SK-N-MC (cell line): ENCODE results near the gene SLC39A9.

Experiments used
- DNase-seq: peaks from one replicate; pipeline ENCODE4 v3.0.0-alpha.2; 2011; ENCODE audit warnings: low read depth, low spot score
- H3K27ac ChIP-seq: fragments of 200-600 bp; sonication (generic); 2 replicates; pipeline ENCODE4 v1.5.1; 2016; ENCODE audit warnings: mixed run types
- H3K36me3 ChIP-seq: fragments of 200-600 bp; sonication (generic); 2 replicates; pipeline ENCODE4 v1.6.1; 2017; ENCODE audit warnings: antibody characterized with exemption, low read length, mixed read lengths; ENCODE audit not compliant: insufficient read depth
- H3K4me3 ChIP-seq: fragments of 200-600 bp; sonication (generic); 2 replicates; pipeline ENCODE4 v1.5.1; 2016
- H3K9ac ChIP-seq: fragments of 200-600 bp; sonication (generic); 2 replicates; pipeline ENCODE4 v1.8.0; 2017; ENCODE audit warnings: mixed run types, mixed read lengths; ENCODE audit not compliant: insufficient read length
- H3K9me3 ChIP-seq: fragments of 200-600 bp; sonication (generic); 2 replicates; pipeline ENCODE4 v1.6.1; 2017; ENCODE audit warnings: low read depth, mild to moderate bottlenecking, antibody characterized with exemption, low read length, moderate library complexity, mixed read lengths
- EZH2 ChIP-seq: fragments of 200-600 bp; sonication (generic); IDR thresholded peaks from one replicate; pipeline ENCODE4 v1.6.1; 2017; ENCODE audit warnings: antibody characterized with exemption
- FOXP2 ChIP-seq: optimal IDR thresholded peaks from 2 replicates; pipeline ENCODE3; 2011; ENCODE audit warnings: mild to moderate bottlenecking, moderate library complexity; ENCODE audit not compliant: insufficient read depth; ENCODE audit errors: extremely low read length, control extremely low read depth
- POLR2AphosphoS5 ChIP-seq: IDR thresholded peaks from 2 replicates; pipeline ENCODE4 v1.6.1; 2012; ENCODE audit warnings: mild to moderate bottlenecking, low read depth, low read length, borderline replicate concordance

The SLC39A9 gene

DNA sequence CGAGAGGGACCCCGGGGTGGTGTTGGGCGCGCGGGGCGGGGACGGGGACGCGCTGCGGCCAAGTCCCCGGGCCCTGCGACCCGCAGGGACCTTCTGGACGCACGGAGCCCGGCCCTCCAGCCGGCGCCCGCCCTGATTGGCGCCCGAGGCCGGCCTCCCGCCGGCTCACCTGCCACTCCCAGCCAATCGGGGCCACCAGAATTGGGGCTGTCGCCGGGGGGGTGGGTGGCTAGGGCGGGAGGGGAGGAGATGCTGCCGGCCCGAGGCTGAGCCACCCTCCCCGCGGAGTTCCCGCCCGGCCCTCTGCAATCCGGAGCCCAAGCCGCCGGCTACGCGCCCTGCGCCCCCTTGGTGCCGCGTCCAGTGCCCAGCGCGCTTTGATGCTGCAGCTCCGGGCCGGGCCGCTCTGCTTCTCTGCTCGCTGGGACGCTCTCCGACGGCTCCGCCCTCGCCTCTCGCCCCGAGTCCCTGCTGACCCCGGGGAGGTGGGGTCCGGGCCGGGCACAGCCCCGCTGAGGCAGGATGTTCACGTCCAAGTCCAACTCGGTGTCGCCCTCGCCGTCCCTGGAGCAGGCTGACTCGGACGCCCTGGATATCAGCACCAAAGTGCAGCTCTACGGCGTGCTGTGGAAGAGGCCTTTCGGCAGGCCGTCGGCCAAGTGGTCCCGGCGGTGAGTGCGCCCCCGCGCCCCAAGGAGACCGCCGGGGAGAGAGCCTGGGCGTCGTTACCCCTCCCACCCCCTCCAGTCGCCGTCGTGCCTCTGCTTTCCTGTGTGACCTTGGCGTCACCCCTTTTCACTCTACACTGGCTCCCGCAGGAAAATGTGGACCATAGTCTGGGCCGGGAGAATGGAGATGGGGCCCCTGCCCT, 86.2 kb downstream of the SLC39A9 start, which contains the start of gene PLEKHD1:
PLEKHD1 (plus strand) TSS at position 285 of the 871 bp plus-strand sequence; CDS start at position 523, 238 bp downstream.
- H3K4me3 ChIP-seq: no peak within 1 kb of the TSS
- H3K36me3 ChIP-seq: no peaks in the 10 kb centered on the region

DNA sequence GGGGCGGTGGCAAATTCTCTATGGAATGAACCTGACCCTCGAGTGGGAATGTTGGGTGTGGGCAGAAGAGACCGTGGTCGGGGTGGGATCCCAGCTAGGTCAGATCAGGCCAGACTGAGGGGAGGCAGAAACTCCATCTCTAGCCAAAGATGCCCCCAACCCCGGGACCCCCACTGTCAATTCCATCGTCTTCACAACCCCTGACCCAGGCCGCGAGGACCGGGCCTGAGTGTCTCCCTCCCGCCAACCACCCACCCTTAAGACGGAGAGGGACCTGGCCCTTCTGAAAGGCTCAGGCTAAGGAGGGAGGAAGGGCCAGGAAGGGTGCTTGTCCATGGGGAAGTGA, 86.8 kb downstream of the SLC39A9 start:
- Histone ChIP-seq H3K27ac (no peak overlapping the region), H3K9ac (no peak overlapping the region), H3K9me3 (no peaks in the 10 kb centered on the region), H3K4me3 (no peak overlapping the region), H3K36me3 (no peaks in the 10 kb centered on the region)
- DNase-seq: no peak
- TF ChIP-seq EZH2: no peak

More for the DNA sequence above, 86.2 kb downstream of the SLC39A9 start, which contains the start of gene PLEKHD1:
- no peak for TF ChIP-seq POLR2AphosphoS5
- no peak for TF ChIP-seq EZH2
- no peak for TF ChIP-seq FOXP2
- Histone ChIP-seq H3K9me3 (no peaks in the 10 kb centered on the region), H3K9ac (no peak within 1 kb of the TSS), H3K27ac (no peak within 1 kb of the TSS)
- no peak for DNase-seq

DNA sequence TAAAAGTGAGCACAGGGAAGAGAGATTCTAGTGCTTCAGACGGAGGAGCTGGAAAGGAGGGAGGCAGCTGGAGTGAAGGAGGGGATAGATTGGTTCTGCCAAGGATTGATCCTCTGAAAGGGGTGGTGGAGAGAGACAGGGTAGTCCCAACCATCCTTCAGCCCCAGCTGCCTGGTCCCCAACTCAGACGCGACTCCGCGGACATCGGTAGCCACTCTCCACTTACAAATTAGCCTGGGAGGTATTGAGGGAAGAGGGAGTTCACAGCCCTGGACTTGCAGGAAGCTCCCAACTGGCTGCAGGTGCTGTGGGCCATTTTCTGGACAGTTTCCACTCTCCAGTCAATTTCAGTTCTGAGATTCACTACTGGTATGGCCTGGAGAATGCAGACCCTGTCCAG, 87.2 kb downstream of the SLC39A9 start:
- no peak for TF ChIP-seq FOXP2
- no peak for TF ChIP-seq POLR2AphosphoS5
- no peak for TF ChIP-seq EZH2
- no peaks in the 10 kb centered on the region for H3K36me3 ChIP-seq
- H3K9me3 ChIP-seq: no peaks in the 10 kb centered on the region
- no peak overlapping the region for H3K27ac ChIP-seq
- no peak for DNase-seq
- no peak overlapping the region for H3K4me3 ChIP-seq
- H3K9ac ChIP-seq: no peak overlapping the region

DNA sequence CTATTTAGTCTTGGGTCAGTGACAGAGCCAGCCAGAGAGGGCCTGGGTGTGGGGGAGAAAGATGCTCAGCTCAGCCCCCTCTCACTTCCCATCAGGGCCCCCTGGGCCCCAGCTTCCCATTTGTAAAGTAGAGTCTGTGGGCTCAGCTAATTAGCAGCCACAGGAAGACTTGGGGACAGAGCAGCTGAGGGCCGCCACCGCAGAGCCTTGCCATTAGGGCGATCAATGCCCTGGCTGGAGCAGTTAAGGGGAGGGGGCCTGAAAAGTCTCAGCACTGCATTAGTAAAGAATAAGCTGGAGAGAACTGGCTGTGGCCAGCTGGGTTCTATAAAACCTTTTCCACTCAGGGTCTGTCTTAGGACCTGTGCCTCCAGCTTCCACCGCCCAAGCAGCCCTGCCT, 88.7 kb downstream of the SLC39A9 start:
- Histone ChIP-seq H3K4me3 (no peak overlapping the region), H3K36me3 (no peaks in the 10 kb centered on the region), H3K9me3 (no peaks in the 10 kb centered on the region), H3K27ac (no peak overlapping the region), H3K9ac (no peak overlapping the region)
- TF ChIP-seq FOXP2: no peak
- no peak for TF ChIP-seq EZH2
- no peak for TF ChIP-seq POLR2AphosphoS5
- no peak for DNase-seq

DNA sequence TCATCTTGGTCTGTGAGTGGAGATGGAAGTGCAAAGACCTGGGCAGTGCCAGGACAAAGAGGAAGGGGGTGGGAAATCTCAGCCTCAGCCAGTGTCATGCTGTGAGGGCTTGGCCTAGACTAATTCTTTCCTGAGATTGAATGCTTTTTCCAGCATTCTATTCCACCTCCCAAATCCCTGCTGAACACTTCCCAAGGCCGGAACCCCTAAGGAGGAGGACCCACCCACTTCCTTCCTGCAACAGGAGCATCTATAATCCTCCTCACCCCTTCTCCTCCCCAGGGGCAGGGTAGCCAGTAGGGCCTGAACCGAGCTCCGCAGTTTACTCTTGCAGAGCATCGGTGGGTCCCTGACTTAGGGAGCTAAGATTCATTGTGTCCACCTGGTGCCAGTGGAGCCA, 89.3 kb downstream of the SLC39A9 start:
- TF ChIP-seq EZH2: no peak
- TF ChIP-seq FOXP2: no peak
- TF ChIP-seq POLR2AphosphoS5: no peak
- H3K36me3 ChIP-seq: no peaks in the 10 kb centered on the region
- H3K9ac ChIP-seq: no peak overlapping the region
- H3K4me3 ChIP-seq: no peak overlapping the region
- DNase-seq: no peak
- H3K27ac ChIP-seq: no peak overlapping the region
- H3K9me3 ChIP-seq: no peaks in the 10 kb centered on the region

DNA sequence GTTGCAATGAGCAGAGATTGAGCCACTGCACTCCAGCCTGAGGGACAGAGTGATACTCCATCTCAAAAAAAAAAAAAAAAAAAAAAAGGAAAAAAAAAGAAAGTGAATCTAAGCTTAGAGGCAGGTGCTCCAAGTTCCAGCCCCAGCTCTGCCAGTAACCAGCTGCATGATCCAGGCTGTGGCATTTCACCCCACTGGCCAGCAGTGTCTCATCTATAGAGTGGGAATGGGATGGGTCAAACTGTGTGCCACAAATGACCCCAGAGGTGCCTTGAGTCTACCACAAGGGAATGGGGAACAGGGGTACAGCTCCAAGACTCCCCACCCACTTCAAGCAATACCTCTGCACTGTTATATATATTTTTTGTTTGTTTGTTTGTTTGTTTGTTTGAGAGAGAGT, 91.0 kb downstream of the SLC39A9 start:
- H3K27ac ChIP-seq: no peak overlapping the region
- no peak for DNase-seq
- no peak for TF ChIP-seq FOXP2
- no peak for TF ChIP-seq EZH2
- TF ChIP-seq POLR2AphosphoS5: no peak
- no peaks in the 10 kb centered on the region for H3K36me3 ChIP-seq
- no peak overlapping the region for H3K4me3 ChIP-seq
- H3K9ac ChIP-seq: no peak overlapping the region
- no peaks in the 10 kb centered on the region for H3K9me3 ChIP-seq

DNA sequence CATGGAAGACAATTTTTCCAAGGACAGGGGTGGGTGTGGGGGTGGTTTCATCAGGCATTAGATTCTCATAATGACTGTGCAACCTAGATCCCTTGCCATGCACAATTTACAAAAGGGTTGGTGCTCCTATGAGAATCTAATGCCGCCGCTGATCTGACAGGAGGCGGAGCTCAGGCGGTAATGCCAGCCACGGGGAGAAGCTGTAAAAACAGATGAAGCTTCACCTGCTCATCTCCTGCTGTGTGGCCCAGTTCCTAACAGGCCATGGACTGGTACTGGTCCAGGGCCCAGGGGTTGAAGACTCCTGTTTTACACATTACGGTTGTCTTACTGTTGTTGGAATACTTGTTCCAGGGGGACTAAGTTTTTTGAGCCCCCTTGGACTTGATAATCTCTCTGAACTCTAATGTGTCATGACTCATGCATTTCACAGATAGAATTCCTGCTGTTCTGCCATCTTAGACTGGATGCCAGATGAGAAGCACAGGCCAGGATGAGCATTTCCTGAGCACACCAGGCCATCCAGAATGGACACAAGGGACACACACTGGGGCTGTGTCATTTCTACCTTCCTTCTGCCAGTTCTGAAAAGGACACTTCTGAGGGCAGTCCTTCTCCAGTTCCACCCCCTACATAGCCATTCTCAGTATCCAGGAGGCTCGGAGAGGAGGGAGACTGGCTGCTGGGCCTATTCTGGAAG, 91.9 kb downstream of the SLC39A9 start:
- Histone ChIP-seq H3K9me3 (no peaks in the 10 kb centered on the region), H3K36me3 (no peaks in the 10 kb centered on the region), H3K27ac (no peak overlapping the region), H3K9ac (no peak overlapping the region), H3K4me3 (no peak overlapping the region)
- no peak for DNase-seq
- TF ChIP-seq EZH2 (no peak), FOXP2 (no peak), POLR2AphosphoS5 (no peak)

DNA sequence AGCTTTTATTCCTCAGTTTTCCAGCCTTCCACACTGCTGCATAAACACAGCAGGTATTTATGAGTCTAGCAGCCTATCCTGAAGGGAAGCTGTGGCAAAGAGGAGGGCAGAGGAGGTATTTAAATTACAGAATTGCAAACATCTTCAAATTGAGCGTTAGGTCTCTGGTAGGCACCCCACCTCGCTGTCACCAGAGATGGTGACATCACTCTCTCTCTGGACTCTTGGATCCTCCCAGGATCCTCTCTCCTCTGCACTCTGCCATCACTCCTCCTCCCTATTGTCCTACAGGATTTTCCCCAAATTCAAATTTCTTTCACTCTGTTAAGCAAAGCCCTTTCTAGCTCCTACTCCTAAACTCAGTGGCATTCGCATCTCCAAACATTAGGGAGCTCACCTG, 92.7 kb downstream of the SLC39A9 start:
- Histone ChIP-seq H3K9ac (no peak overlapping the region), H3K9me3 (no peaks in the 10 kb centered on the region), H3K36me3 (no peaks in the 10 kb centered on the region), H3K27ac (no peak overlapping the region), H3K4me3 (no peak overlapping the region)
- DNase-seq: no peak
- no peak for TF ChIP-seq EZH2
- no peak for TF ChIP-seq POLR2AphosphoS5
- TF ChIP-seq FOXP2: no peak
